Measurements from ENCODE around the gene MDC1. TPM values are rescaled to one million over a fixed set of nuclear protein-coding genes. Genes with fewer than 3 reads are reported as not detected.

Gene MDC1
- total RNA-seq, 1 experiment from 2014 or later, result 95.9 TPM

- ChIA-PET POLR2A (interaction anchor here (0.6 to 1.9 kb wide), 6 partner anchors 17 to 105 kb away, joined by 3 to 8 read pairs (median 4); partner anchors contain the start of gene DHX16), CTCF (interaction anchor here (1.0 to 6.0 kb wide), 7 partner anchors 11 to 254 kb away, joined by 3 to 54 read pairs (median 10); partner anchors contain the start of gene DHX16)
- peak; percentile 73 for ATAC-seq
- peaks cover 54% of the 10 kb centered on the region for H3K4me1 Mint-ChIP-seq
- 0 out of 2 replicates have a peak, but pooled peaks have one; percentile 11 for TF ChIP-seq GABPB1 (CRISPR knock-in tag; IDR thresholded peaks at IDR 0.05)
- no peak for TF ChIP-seq ZNF317 (CRISPR knock-in tag; IDR thresholded peaks at IDR 0.05; ENCODE audit: borderline replicate concordance, low read depth)
- TF ChIP-seq, protein P1, sequence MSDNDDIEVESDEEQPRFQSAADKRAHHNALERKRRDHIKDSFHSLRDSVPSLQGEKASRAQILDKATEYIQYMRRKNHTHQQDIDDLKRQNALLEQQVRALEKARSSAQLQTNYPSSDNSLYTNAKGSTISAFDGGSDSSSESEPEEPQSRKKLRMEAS (CRISPR knock-in tag; IDR thresholded peaks at IDR 0.05), result peak; percentile 24; the same call in 1 of the 2 replicates
- TF ChIP-seq RELA (CRISPR knock-in tag; IDR thresholded peaks at IDR 0.05; ENCODE audit: borderline replicate concordance), result no peak
- TF ChIP-seq SP1 (CRISPR knock-in tag; conservative IDR thresholded peaks at IDR 0.05), result peak; percentile 41; the same call in 1 of the 2 replicates
- TF ChIP-seq E2F5 (CRISPR knock-in tag; IDR thresholded peaks at IDR 0.05), result peak; percentile 77; the same call in 1 of the 2 replicates
- TF ChIP-seq, protein P2, sequence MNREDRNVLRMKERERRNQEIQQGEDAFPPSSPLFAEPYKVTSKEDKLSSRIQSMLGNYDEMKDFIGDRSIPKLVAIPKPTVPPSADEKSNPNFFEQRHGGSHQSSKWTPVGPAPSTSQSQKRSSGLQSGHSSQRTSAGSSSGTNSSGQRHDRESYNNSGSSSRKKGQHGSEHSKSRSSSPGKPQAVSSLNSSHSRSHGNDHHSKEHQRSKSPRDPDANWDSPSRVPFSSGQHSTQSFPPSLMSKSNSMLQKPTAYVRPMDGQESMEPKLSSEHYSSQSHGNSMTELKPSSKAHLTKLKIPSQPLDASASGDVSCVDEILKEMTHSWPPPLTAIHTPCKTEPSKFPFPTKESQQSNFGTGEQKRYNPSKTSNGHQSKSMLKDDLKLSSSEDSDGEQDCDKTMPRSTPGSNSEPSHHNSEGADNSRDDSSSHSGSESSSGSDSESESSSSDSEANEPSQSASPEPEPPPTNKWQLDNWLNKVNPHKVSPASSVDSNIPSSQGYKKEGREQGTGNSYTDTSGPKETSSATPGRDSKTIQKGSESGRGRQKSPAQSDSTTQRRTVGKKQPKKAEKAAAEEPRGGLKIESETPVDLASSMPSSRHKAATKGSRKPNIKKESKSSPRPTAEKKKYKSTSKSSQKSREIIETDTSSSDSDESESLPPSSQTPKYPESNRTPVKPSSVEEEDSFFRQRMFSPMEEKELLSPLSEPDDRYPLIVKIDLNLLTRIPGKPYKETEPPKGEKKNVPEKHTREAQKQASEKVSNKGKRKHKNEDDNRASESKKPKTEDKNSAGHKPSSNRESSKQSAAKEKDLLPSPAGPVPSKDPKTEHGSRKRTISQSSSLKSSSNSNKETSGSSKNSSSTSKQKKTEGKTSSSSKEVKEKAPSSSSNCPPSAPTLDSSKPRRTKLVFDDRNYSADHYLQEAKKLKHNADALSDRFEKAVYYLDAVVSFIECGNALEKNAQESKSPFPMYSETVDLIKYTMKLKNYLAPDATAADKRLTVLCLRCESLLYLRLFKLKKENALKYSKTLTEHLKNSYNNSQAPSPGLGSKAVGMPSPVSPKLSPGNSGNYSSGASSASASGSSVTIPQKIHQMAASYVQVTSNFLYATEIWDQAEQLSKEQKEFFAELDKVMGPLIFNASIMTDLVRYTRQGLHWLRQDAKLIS (CRISPR knock-in tag; IDR thresholded peaks at IDR 0.05; ENCODE audit: borderline replicate concordance), result no peak
- TF ChIP-seq FOXP1 (CRISPR knock-in tag; IDR thresholded peaks at IDR 0.05; ENCODE audit: borderline replicate concordance), result peak; percentile 37; the same call in 1 of the 2 replicates
- no peak for TF ChIP-seq EMX1 (CRISPR knock-in tag; IDR thresholded peaks at IDR 0.05)
- peak; percentile 65 for TF ChIP-seq NFYB (CRISPR knock-in tag; conservative IDR thresholded peaks at IDR 0.05; ENCODE audit: low read depth)
- no peak for TF ChIP-seq GTF2I (CRISPR knock-in tag; conservative IDR thresholded peaks at IDR 0.05)
- TF ChIP-seq E2F4 (CRISPR knock-in tag; IDR thresholded peaks at IDR 0.05; ENCODE audit: borderline replicate concordance, low read depth), result peak; percentile 77; the same call in 1 of the 2 replicates
- peak; percentile 47; the same call in 1 of the 2 replicates for TF ChIP-seq NFE2L1 (CRISPR knock-in tag; IDR thresholded peaks at IDR 0.05)
- peak; percentile 71; the same call in 1 of the 2 replicates for TF ChIP-seq TEAD1 (CRISPR knock-in tag; IDR thresholded peaks at IDR 0.05)
- TF ChIP-seq USF1 (CRISPR knock-in tag; IDR thresholded peaks at IDR 0.05), result peak; percentile 61; the same call in 1 of the 2 replicates
- no peak for TF ChIP-seq ATF1 (CRISPR knock-in tag; IDR thresholded peaks at IDR 0.05)
- no peaks in the 10 kb centered on the region for H3K27me3 Mint-ChIP-seq (ENCODE audit: low read depth)
- H3K36me3 Mint-ChIP-seq, result peaks cover 52% of the 10 kb centered on the region
- H3K27ac Mint-ChIP-seq, result peak within 1 kb of the TSS; percentile 100
- peak; percentile 97 for DNase-seq (ENCODE audit: low spot score)
- no peaks in the 10 kb centered on the region for H3K9me3 Mint-ChIP-seq
- H3K4me3 Mint-ChIP-seq, result peak within 1 kb of the TSS; percentile 99
These were observed 3.0 kb upstream of the MDC1 start, which contains the start of gene TUBB for GRCh38 chr6:30719791-30720737. Gene TUBB, plus strand, starts transcription at chr6:30720352. Its CDS starts 155 bp downstream, at chr6:30720507.
